Measurements from ENCODE around the gene ORMDL3. TPM values are rescaled to one million over a fixed set of nuclear protein-coding genes. Genes with fewer than 3 reads are reported as not detected.

The ORMDL3 gene
- total and polyA plus RNA-seq, 10 of the 15 experiments (the other 5 are each of a cell fraction or from before 2014, with no cell fraction given), result 8.8 to 98.1 (median 49.9) TPM

GRCh38 chr17:39934324-39934723, 6.9 kb upstream of the ORMDL3 start (continued):
- TF ChIP-seq ZNF592 (IDR thresholded peaks at IDR 0.05), result no peak
- TF ChIP-seq POLR2AphosphoS2 (IDR thresholded peaks at IDR 0.05; ENCODE audit: low read depth, low read length), result no peak

- intact Hi-C loops (cut with micrococcal nuclease; ENCODE audit: unreplicated experiment), result no loop called here
Measured at GRCh38 chr17:39933912-39934311, 6.5 kb upstream of the ORMDL3 start.

More at GRCh38 chr17:39933912-39934311, 6.5 kb upstream of the ORMDL3 start:
- Histone ChIP-seq H3K4me3 (no peak overlapping the region), H3K9ac (ENCODE audit: control insufficient read depth, insufficient read depth, low read length) (no peak overlapping the region), H3K27me3 (replicated peaks in 1 of 2; ENCODE audit: control insufficient read depth in 2 of 2, insufficient read depth in 2 of 2, low read length in 1 of 2) (no peaks in the 10 kb centered on the region), H2AFZ (ENCODE audit: control insufficient read depth, low read depth, low read length) (no peak overlapping the region), H3K9me3 (replicated peaks; ENCODE audit: control insufficient read depth, insufficient read depth, low read length) (no peaks in the 10 kb centered on the region), H3K36me3 (ENCODE audit: control insufficient read depth in 2 of 2, insufficient read depth in 2 of 2, low read length in 1 of 2) (no peaks in the 10 kb centered on the region), H3K79me2 (ENCODE audit: control insufficient read depth, insufficient read depth, low read length) (no peaks in the 10 kb centered on the region), H3K27ac (ENCODE audit: control insufficient read depth, insufficient read depth) (no peak overlapping the region), H3K4me2 (ENCODE audit: control insufficient read depth, insufficient read depth) (no peak overlapping the region), H4K20me1 (ENCODE audit: control insufficient read depth, insufficient read depth) (no peaks in the 10 kb centered on the region), H3K4me1 (ENCODE audit: control insufficient read depth, insufficient read depth, low read length) (peaks cover 18% of the 10 kb centered on the region)
- in situ Hi-C loops (cut with MboI), result no loop called here
- ChIA-PET CTCF (interaction anchor here (1.1 kb wide), 1 partner anchor 235 kb away, joined by 3 read pairs; no protein-coding TSS in a partner anchor), SMC1A (ENCODE audit: uncharacterized antibody, unreplicated experiment) (no interaction called here), RAD21 (ENCODE audit: unreplicated experiment) (interaction anchor here (0.7 kb wide), 1 partner anchor 12 kb away, joined by 3 read pairs; no protein-coding TSS in a partner anchor), POLR2A (no interaction called here)
- BruUV-seq (replicated peaks), result no TSS peak
- DNase-seq (ENCODE audit: low read depth, low spot score) (no peak), FAIRE-seq (no peak), ATAC-seq (no peak)
- TF ChIP-seq ESRRA (IDR thresholded peaks at IDR 0.05; ENCODE audit: low read length) (no peak), YBX1 (IDR thresholded peaks at IDR 0.05) (no peak), TCF12 (IDR thresholded peaks at IDR 0.05; ENCODE audit: low read depth, low read length) (no peak), MEF2B (IDR thresholded peaks at IDR 0.05; ENCODE audit: partially characterized antibody, poor library complexity, severe bottlenecking) (peak; percentile 89), LARP7 (IDR thresholded peaks at IDR 0.05) (no peak), HDAC6 (IDR thresholded peaks at IDR 0.05; ENCODE audit: unreplicated experiment) (no peak), GATAD2B (conservative IDR thresholded peaks at IDR 0.05; ENCODE audit: low read depth) (0 out of 2 replicates have a peak, but pooled peaks have one; percentile 28), GABPA (IDR thresholded peaks at IDR 0.05; ENCODE audit: low read depth) (no peak), SIN3A (IDR thresholded peaks at IDR 0.05; ENCODE audit: low read depth, low read length) (no peak), CHD2 (IDR thresholded peaks at IDR 0.05; ENCODE audit: borderline replicate concordance, low read depth, low read length) (no peak), IRF3 (IDR thresholded peaks at IDR 0.05) (no peak), NR2F1 (conservative IDR thresholded peaks at IDR 0.05) (no peak), IRF5 (IDR thresholded peaks at IDR 0.05; ENCODE audit: borderline replicate concordance) (no peak), STAT1 (conservative IDR thresholded peaks at IDR 0.05) (no peak)
- 57% methylated on average over 5 of the region's 5 CpGs for WGBS (ENCODE audit: insufficient coverage, insufficient replicate concordance, low lambda C conversion rate, missing lambda C conversion rate)

All from GM12878 (cell line).